Subcutaneous adipose tissue (tissue), 4 donors: ENCODE results near the gene ABCB1. TPM values are rescaled to one million over a fixed set of nuclear protein-coding genes. Genes with fewer than 3 reads are reported as not detected.

Source experiments
- CTCF ChIP-seq: fragments of 450-650 bp; IDR thresholded peaks from one replicate; pipeline ENCODE4 v1.5.1; 2016; ENCODE audit warnings: low read depth, mild to moderate bottlenecking, control low read depth, antibody characterized with exemption, moderate library complexity
- total RNA-seq, 4 donors: library from RNA; depleted of rRNA; stranded (reverse); fragments of >200 nt; gene quantifications; one replicate each; pipeline ENCODE4 v1.1.0, GENCODE V29; 2016

Gene ABCB1
- total RNA-seq, 4 donors from 2014 or later, result 1.0 to 11.9 (median 6.9) TPM

GRCh38 chr7:87505557-87506245 is 95.0 kb downstream of the ABCB1 start:
- no peak for TF ChIP-seq CTCF

- no peak for TF ChIP-seq CTCF
Measured at GRCh38 chr7:87505122-87505521, 95.6 kb downstream of the ABCB1 start.

GRCh38 chr7:87499494-87499893 is 101.2 kb downstream of the ABCB1 start:
- no peak for TF ChIP-seq CTCF

GRCh38 chr7:87498893-87499292 is 101.8 kb downstream of the ABCB1 start:
- TF ChIP-seq CTCF, result no peak

GRCh38 chr7:87497482-87497881 is 103.2 kb downstream of the ABCB1 start:
- TF ChIP-seq CTCF, result no peak

GRCh38 chr7:87495366-87495765 is 105.3 kb downstream of the ABCB1 start:
- no peak for TF ChIP-seq CTCF

- no peak for TF ChIP-seq CTCF
Measured at GRCh38 chr7:87494454-87494853, 106.2 kb downstream of the ABCB1 start.
